ENCODE data around the gene KRTAP4-8.

The KRTAP4-8 gene

GRCh38 chr17:41052566-41052965, 45.4 kb downstream of the KRTAP4-8 start:
- no peaks in the 10 kb centered on the region for H3K4me1 ChIP-seq (ENCODE audit: insufficient read depth, low read length)

GRCh38 chr17:41049110-41049509, 48.8 kb downstream of the KRTAP4-8 start:
- Histone ChIP-seq H3K4me3 (ENCODE audit: low read length) (no peak overlapping the region), H3K36me3 (ENCODE audit: insufficient read depth, low read length) (no peaks in the 10 kb centered on the region), H3K4me1 (ENCODE audit: insufficient read depth, low read length) (no peaks in the 10 kb centered on the region), H3K9me3 (ENCODE audit: low read length) (no peaks in the 10 kb centered on the region), H3K27me3 (ENCODE audit: insufficient read depth, low read length) (no peaks in the 10 kb centered on the region), H2AFZ (ENCODE audit: low read depth, low read length) (no peak overlapping the region)

More at GRCh38 chr17:41052566-41052965, 45.4 kb downstream of the KRTAP4-8 start:
- no peaks in the 10 kb centered on the region for H3K36me3 ChIP-seq (ENCODE audit: insufficient read depth, low read length)
- H2AFZ ChIP-seq (ENCODE audit: low read depth, low read length), result no peak overlapping the region
- no peaks in the 10 kb centered on the region for H3K9me3 ChIP-seq (ENCODE audit: low read length)
- no peak overlapping the region for H3K4me3 ChIP-seq (ENCODE audit: low read length)
- H3K27me3 ChIP-seq (ENCODE audit: insufficient read depth, low read length), result no peaks in the 10 kb centered on the region

GRCh38 chr17:41048441-41048840, 49.5 kb downstream of the KRTAP4-8 start:
- Histone ChIP-seq H3K27me3 (ENCODE audit: insufficient read depth, low read length) (no peaks in the 10 kb centered on the region), H2AFZ (ENCODE audit: low read depth, low read length) (no peak overlapping the region), H3K4me3 (ENCODE audit: low read length) (no peak overlapping the region), H3K9me3 (ENCODE audit: low read length) (no peaks in the 10 kb centered on the region), H3K4me1 (ENCODE audit: insufficient read depth, low read length) (no peaks in the 10 kb centered on the region), H3K36me3 (ENCODE audit: insufficient read depth, low read length) (no peaks in the 10 kb centered on the region)
